ENCODE results near the gene PALLD. TPM values are rescaled to one million over a fixed set of nuclear protein-coding genes. Genes with fewer than 3 reads are reported as not detected.

The PALLD gene
- total RNA-seq, 1 donor from 2014 or later: 16.4 TPM

GRCh38 chr4:168907119-168907698 lies 410.4 kb downstream of the PALLD start:
- no peak for TF ChIP-seq CTCF (IDR thresholded peaks at IDR 0.05; ENCODE audit: unreplicated experiment)
- H3K4me3 Mint-ChIP-seq (ENCODE audit: unreplicated experiment): no peak overlapping the region
- no peak overlapping the region for H3K27ac Mint-ChIP-seq (ENCODE audit: unreplicated experiment)
- DNase-seq (ENCODE audit: low spot score): no peak
- no peaks in the 10 kb centered on the region for H3K4me1 Mint-ChIP-seq (ENCODE audit: unreplicated experiment)
- no peaks in the 10 kb centered on the region for H3K9me3 Mint-ChIP-seq (ENCODE audit: unreplicated experiment)
- peaks cover 1% of the 10 kb centered on the region for H3K27me3 Mint-ChIP-seq (ENCODE audit: unreplicated experiment)
- no peaks in the 10 kb centered on the region for H3K36me3 Mint-ChIP-seq (ENCODE audit: low read depth, unreplicated experiment)

DNA sequence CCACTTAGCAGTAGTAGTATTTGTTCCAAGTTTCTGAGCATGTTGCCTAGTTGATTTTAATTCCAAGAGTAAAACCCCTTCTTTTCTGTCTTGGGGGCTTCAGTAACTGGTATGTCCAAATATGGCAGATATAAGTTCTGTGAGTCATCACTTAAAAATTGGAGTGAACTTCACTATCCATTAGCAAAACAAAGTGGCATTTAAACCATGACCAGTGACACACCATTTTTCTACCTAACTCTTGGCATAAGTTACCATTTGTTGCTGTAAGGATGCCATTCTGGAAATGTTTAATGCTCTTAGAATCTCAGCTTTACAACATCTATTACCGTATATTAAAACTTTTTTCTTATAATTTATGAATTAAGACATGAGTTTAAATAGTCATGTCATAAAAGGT lies 411.2 kb downstream of the PALLD start:
- DNase-seq (ENCODE audit: low spot score): no peak
- no peaks in the 10 kb centered on the region for H3K36me3 Mint-ChIP-seq (ENCODE audit: low read depth, unreplicated experiment)
- no peak overlapping the region for H3K4me3 Mint-ChIP-seq (ENCODE audit: unreplicated experiment)
- no peaks in the 10 kb centered on the region for H3K9me3 Mint-ChIP-seq (ENCODE audit: unreplicated experiment)
- H3K4me1 Mint-ChIP-seq (ENCODE audit: unreplicated experiment): no peaks in the 10 kb centered on the region
- no peak for TF ChIP-seq CTCF (IDR thresholded peaks at IDR 0.05; ENCODE audit: unreplicated experiment)
- H3K27ac Mint-ChIP-seq (ENCODE audit: unreplicated experiment): no peak overlapping the region
- peaks cover under 1% of the 10 kb centered on the region for H3K27me3 Mint-ChIP-seq (ENCODE audit: unreplicated experiment)

DNA sequence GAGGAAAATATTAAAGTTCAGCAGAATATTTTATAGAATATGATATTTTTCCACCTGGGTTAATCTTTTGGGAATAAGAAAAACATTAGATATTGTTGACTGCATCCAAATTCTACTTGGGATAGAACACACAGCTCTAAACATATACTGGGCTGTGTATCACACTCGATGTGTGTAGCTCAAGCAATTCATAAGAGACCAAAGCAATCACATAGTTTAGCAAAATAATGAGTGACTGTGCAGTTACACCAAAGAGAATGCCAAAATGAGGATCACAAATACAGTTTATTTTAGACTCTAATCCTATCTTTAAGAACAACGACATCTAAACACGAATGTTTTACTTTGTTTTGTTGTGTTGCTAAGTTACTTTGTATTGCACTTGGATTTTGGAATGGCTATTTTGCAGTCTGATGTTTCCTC lies 412.0 kb downstream of the PALLD start:
- Mint-ChIP-seq H3K27me3 (ENCODE audit: unreplicated experiment) (no peaks in the 10 kb centered on the region), H3K27ac (ENCODE audit: unreplicated experiment) (no peak overlapping the region)
- no peak for TF ChIP-seq CTCF (IDR thresholded peaks at IDR 0.05; ENCODE audit: unreplicated experiment)

DNA sequence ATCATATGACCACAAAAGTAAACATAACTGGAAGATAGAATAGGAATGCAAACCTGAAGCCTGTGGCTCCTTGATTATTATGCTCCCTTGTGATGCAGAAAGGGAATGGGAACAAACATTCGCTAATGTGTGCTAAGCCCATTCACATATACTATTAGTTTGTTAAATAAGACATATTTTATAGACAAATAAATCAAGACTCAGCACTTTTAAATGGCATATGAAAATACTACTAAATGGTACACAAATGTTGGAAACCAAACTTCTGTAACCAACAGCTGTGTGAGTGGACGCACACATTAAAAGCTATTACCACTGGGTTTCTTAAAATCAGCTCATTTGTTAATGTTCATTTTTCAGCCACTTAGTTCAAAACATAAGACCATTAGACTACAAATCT lies 417.2 kb downstream of the PALLD start:
- no peak for TF ChIP-seq CTCF (IDR thresholded peaks at IDR 0.05; ENCODE audit: unreplicated experiment)
- Mint-ChIP-seq H3K9me3 (ENCODE audit: unreplicated experiment) (no peaks in the 10 kb centered on the region), H3K27ac (ENCODE audit: unreplicated experiment) (no peak overlapping the region), H3K36me3 (ENCODE audit: low read depth, unreplicated experiment) (no peaks in the 10 kb centered on the region), H3K4me1 (ENCODE audit: unreplicated experiment) (no peaks in the 10 kb centered on the region), H3K4me3 (ENCODE audit: unreplicated experiment) (no peak overlapping the region), H3K27me3 (ENCODE audit: unreplicated experiment) (no peaks in the 10 kb centered on the region)
- no peak for DNase-seq (ENCODE audit: low spot score)

More for the DNA sequence above, 412.0 kb downstream of the PALLD start:
- no peak for DNase-seq (ENCODE audit: low spot score)
- Mint-ChIP-seq H3K36me3 (ENCODE audit: low read depth, unreplicated experiment) (no peaks in the 10 kb centered on the region), H3K9me3 (ENCODE audit: unreplicated experiment) (no peaks in the 10 kb centered on the region), H3K4me3 (ENCODE audit: unreplicated experiment) (no peak overlapping the region), H3K4me1 (ENCODE audit: unreplicated experiment) (no peaks in the 10 kb centered on the region)

GRCh38 chr4:168917138-168917779 lies 420.4 kb downstream of the PALLD start:
- H3K27ac Mint-ChIP-seq (ENCODE audit: unreplicated experiment): no peak overlapping the region
- no peak for DNase-seq (ENCODE audit: low spot score)
- H3K27me3 Mint-ChIP-seq (ENCODE audit: unreplicated experiment): no peaks in the 10 kb centered on the region
- no peaks in the 10 kb centered on the region for H3K36me3 Mint-ChIP-seq (ENCODE audit: low read depth, unreplicated experiment)
- H3K4me1 Mint-ChIP-seq (ENCODE audit: unreplicated experiment): no peaks in the 10 kb centered on the region
- peak; percentile 67 for TF ChIP-seq CTCF (IDR thresholded peaks at IDR 0.05; ENCODE audit: unreplicated experiment)
- no peaks in the 10 kb centered on the region for H3K9me3 Mint-ChIP-seq (ENCODE audit: unreplicated experiment)
- H3K4me3 Mint-ChIP-seq (ENCODE audit: unreplicated experiment): no peak overlapping the region
